SK-N-SH treated with all-trans-retinoic acid at 6 μM for 48 hours (cell line): ENCODE data around the gene IQSEC1.

Experiments
- ATAC-seq: fragments of 200-7000 bp; cut with Tn5 transposase; 3 replicates; pipeline ENCODE4 v1.9.1; 2020; ENCODE audit warnings: mild to moderate bottlenecking, moderate library complexity
- ARNTL ChIP-seq: fragments of 450-650 bp; formaldehyde crosslinking; IDR thresholded peaks from 2 replicates; pipeline ENCODE4 v1.5.0; 2020; ENCODE audit warnings: low read depth, mild to moderate bottlenecking, moderate library complexity, borderline replicate concordance
- BACH2 ChIP-seq: fragments of 250-450 bp; sonication (Bioruptor Pico); IDR thresholded peaks from 2 replicates; pipeline ENCODE4 v1.9.0; 2021; ENCODE audit warnings: mild to moderate bottlenecking, borderline replicate concordance
- CSDC2 ChIP-seq: fragments of 250-450 bp; sonication (Bioruptor Pico); IDR thresholded peaks from 2 replicates; pipeline ENCODE4 v1.5.0; 2020; ENCODE audit warnings: mild to moderate bottlenecking, moderate library complexity
- CSRNP3 ChIP-seq: fragments of 250-450 bp; sonication (Bioruptor Pico); IDR thresholded peaks from 2 replicates; pipeline ENCODE4 v1.5.1; 2021; ENCODE audit warnings: mild to moderate bottlenecking, moderate library complexity
- ESRRG ChIP-seq: fragments of 250-450 bp; sonication (Bioruptor Pico); IDR thresholded peaks from 2 replicates; pipeline ENCODE4 v1.6.1; 2021; ENCODE audit warnings: mild to moderate bottlenecking
- OSR1 ChIP-seq: fragments of 250-450 bp; sonication (Bioruptor Pico); IDR thresholded peaks from 2 replicates; pipeline ENCODE4 v1.8.0; 2022; ENCODE audit warnings: moderate library complexity, mild to moderate bottlenecking, inconsistent platforms
- PPARA ChIP-seq: fragments of 250-450 bp; sonication (Bioruptor Pico); IDR thresholded peaks from 2 replicates; pipeline ENCODE4 v1.5.0; 2020; ENCODE audit warnings: mild to moderate bottlenecking, borderline replicate concordance
- RARB ChIP-seq: fragments of 250-450 bp; sonication (Bioruptor Pico); IDR thresholded peaks from 2 replicates; pipeline ENCODE4 v1.8.0; 2021; ENCODE audit warnings: mild to moderate bottlenecking, moderate library complexity
- TOX ChIP-seq: fragments of 250-450 bp; sonication (Bioruptor Pico); IDR thresholded peaks from 2 replicates; pipeline ENCODE4 v1.8.0; 2021; ENCODE audit warnings: mild to moderate bottlenecking, moderate library complexity, borderline replicate concordance
- TSHZ2 ChIP-seq: fragments of 250-450 bp; sonication (Bioruptor Pico); IDR thresholded peaks from 2 replicates; pipeline ENCODE4 v1.5.0; 2020; ENCODE audit warnings: mild to moderate bottlenecking, moderate library complexity
- ZC3H10 ChIP-seq: fragments of 250-450 bp; sonication (Bioruptor Pico); IDR thresholded peaks from 2 replicates; pipeline ENCODE4 v1.5.1; 2021; ENCODE audit warnings: mild to moderate bottlenecking, moderate library complexity
- ZFP3 ChIP-seq: fragments of 250-450 bp; sonication (Bioruptor Pico); IDR thresholded peaks from 2 replicates; pipeline ENCODE4 v1.5.0; 2020; ENCODE audit warnings: mild to moderate bottlenecking, moderate library complexity
- ZNF70 ChIP-seq: fragments of 450-650 bp; formaldehyde crosslinking; IDR thresholded peaks from 2 replicates; pipeline ENCODE4 v1.5.0; 2020; ENCODE audit warnings: mild to moderate bottlenecking, moderate library complexity
- ZNF8 ChIP-seq: fragments of 450-650 bp; formaldehyde crosslinking; IDR thresholded peaks from 2 replicates; pipeline ENCODE4 v1.5.0; 2020; ENCODE audit warnings: mild to moderate bottlenecking, moderate library complexity

IQSEC1 gene

GRCh38 chr3:13113346-13114330 is 40.4 kb upstream of the IQSEC1 start (continued):
- TF ChIP-seq ZC3H10 (CRISPR knock-in tag) (no peak), BACH2 (CRISPR knock-in tag) (no peak)
- TF ChIP-seq, all 23 proteins: peak for 0

GRCh38 chr3:13112521-13113345 is 39.5 kb upstream of the IQSEC1 start:
- ATAC-seq, result no peak
- TF ChIP-seq CSRNP3 (no peak), CSDC2 (CRISPR knock-in tag) (no peak), ARNTL (CRISPR knock-in tag) (no peak), PPARA (CRISPR knock-in tag) (no peak), ZFP3 (CRISPR knock-in tag) (no peak), RARB (no peak), ESRRG (CRISPR knock-in tag) (no peak), OSR1 (CRISPR knock-in tag) (no peak), TSHZ2 (CRISPR knock-in tag) (no peak)

GRCh38 chr3:13111873-13112520 is 38.8 kb upstream of the IQSEC1 start:
- TF ChIP-seq BACH2 (CRISPR knock-in tag) (no peak), ZNF8 (no peak), ZC3H10 (CRISPR knock-in tag) (no peak), TOX (CRISPR knock-in tag) (no peak), OSR1 (CRISPR knock-in tag) (no peak), TSHZ2 (CRISPR knock-in tag) (no peak)
- TF ChIP-seq, all 23 proteins: peak for 0
- ATAC-seq, result no peak

- TF ChIP-seq ZNF8 (no peak), TOX (CRISPR knock-in tag) (no peak), ZNF70 (CRISPR knock-in tag) (no peak), ZC3H10 (CRISPR knock-in tag) (no peak), CSRNP3 (no peak)
- ATAC-seq, result no peak
These were observed 38.1 kb upstream of the IQSEC1 start for GRCh38 chr3:13111173-13111872.
